ENCODE results near the gene GSK3A. TPM values are rescaled to one million over a fixed set of nuclear protein-coding genes. Genes with fewer than 3 reads are reported as not detected.
A peak's percentile ranks its signal among the peaks of the same experiment; 100 is the strongest.

The GSK3A gene
- total RNA-seq, 1 experiment from 2014 or later = 25.0 TPM

DNA sequence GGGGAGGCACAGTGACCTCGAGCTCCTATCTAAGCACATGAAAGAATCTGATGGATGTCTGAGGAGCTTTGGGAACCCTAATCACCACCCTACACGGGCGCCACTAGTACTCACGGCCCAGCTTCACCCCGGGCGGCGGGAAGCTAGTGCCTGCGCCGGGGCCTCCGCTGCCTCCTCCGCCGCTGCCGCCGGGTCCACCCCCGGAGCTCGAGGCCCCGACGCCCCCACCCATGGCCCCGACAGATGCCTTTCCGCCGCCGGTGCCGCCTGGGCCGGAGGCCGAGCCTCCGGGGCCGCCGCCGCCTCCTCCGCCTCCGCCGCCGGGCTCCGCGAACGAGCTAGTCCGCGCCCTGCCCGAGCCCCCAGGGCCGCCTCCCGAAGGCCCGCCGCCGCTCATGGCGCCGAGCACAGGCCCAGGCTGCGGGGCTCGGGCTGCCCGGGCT lies 312 bp downstream of the GSK3A start:
- H2AFZ ChIP-seq (ENCODE audit: low read length) = no peak overlapping the region
- peaks cover 4% of the 10 kb centered on the region for H3K4me1 ChIP-seq (ENCODE audit: insufficient read depth, low read length)
- peak overlapping the region; percentile 93 for H3K9ac ChIP-seq (ENCODE audit: low read length)
- intact Hi-C loops (cut with micrococcal nuclease) = loop anchor here (2.0 kb wide), 1 partner anchor 25 kb away; the partner anchor contains the start of gene DEDD2
- no peak overlapping the region for H3K27ac ChIP-seq (ENCODE audit: low read length)
- H4K20me1 ChIP-seq (ENCODE audit: low read length) = no peaks in the 10 kb centered on the region
- H3K27me3 ChIP-seq (ENCODE audit: low read length) = no peaks in the 10 kb centered on the region
- no peaks in the 10 kb centered on the region for H3K36me3 ChIP-seq (ENCODE audit: low read depth, low read length)
- BruUV-seq (replicated peaks) = no TSS peak
- peaks cover 44% of the 10 kb centered on the region for H3K79me2 ChIP-seq (ENCODE audit: low read length)
- no peaks in the 10 kb centered on the region for H3K9me2 ChIP-seq (replicated peaks; ENCODE audit: low read length)
- CTCF ChIA-PET = no interaction called here
- POLR2A ChIA-PET (ENCODE audit: unreplicated experiment) = interaction anchor here (0.5 to 0.7 kb wide), 3 partner anchors 24 to 161 kb away, joined by 3 to 4 read pairs (median 3); no protein-coding TSS in a partner anchor
- no peak for TF ChIP-seq CTCF (conservative IDR thresholded peaks at IDR 0.05; ENCODE audit: low read depth, low read length)
- TF ChIP-seq EZH2 (IDR thresholded peaks at IDR 0.05; ENCODE audit: low read length, unreplicated experiment) = no peak
- TF ChIP-seq EZH2phosphoT487 (IDR thresholded peaks at IDR 0.05; ENCODE audit: borderline replicate concordance, low read length) = no peak
- no peak for ATAC-seq
- H3F3A ChIP-seq (ENCODE audit: low read length, unreplicated experiment) = no peaks in the 10 kb centered on the region
- DNase-seq = no peak
- peak overlapping the region; percentile 94 for H3K4me2 ChIP-seq (ENCODE audit: low read length)
- peak overlapping the region; percentile 98 for H3K4me3 ChIP-seq (ENCODE audit: low read length)
- H3K9me3 ChIP-seq (ENCODE audit: low read length) = no peaks in the 10 kb centered on the region

DNA sequence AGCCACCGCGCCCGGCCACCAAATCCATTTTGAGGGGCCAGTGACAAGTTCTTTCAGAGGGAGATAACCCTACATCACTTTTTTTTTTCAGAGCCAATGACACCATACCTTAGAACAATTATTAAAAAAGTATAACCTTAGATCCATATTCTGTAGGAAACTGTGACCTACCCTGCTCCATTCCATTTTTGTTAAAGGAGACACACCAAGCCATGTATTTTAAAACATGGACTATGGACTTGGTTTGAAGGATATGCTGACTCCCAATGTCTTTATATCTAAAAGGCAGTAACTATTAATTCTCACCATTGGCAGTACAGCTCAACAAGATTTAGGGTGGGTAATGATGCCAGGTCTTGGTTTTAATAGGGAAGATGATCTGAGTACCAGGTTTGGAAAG lies 1.1 kb downstream of the GSK3A start:
- Histone ChIP-seq H3K4me3 (ENCODE audit: low read length) (peak overlapping the region; percentile 98), H3K9me2 (replicated peaks; ENCODE audit: low read length) (no peaks in the 10 kb centered on the region), H2AFZ (ENCODE audit: low read length) (no peak overlapping the region), H3K27ac (ENCODE audit: low read length) (no peak overlapping the region), H3K9ac (ENCODE audit: low read length) (peak overlapping the region; percentile 93), H3K79me2 (ENCODE audit: low read length) (peaks cover 44% of the 10 kb centered on the region), H3K9me3 (ENCODE audit: low read length) (no peaks in the 10 kb centered on the region), H4K20me1 (ENCODE audit: low read length) (no peaks in the 10 kb centered on the region), H3K4me1 (ENCODE audit: insufficient read depth, low read length) (peaks cover 4% of the 10 kb centered on the region), H3K36me3 (ENCODE audit: low read depth, low read length) (no peaks in the 10 kb centered on the region), H3F3A (ENCODE audit: low read length, unreplicated experiment) (no peaks in the 10 kb centered on the region), H3K4me2 (ENCODE audit: low read length) (peak overlapping the region; percentile 94), H3K27me3 (ENCODE audit: low read length) (no peaks in the 10 kb centered on the region)
- CTCF ChIA-PET = no interaction called here
- ATAC-seq (no peak), DNase-seq (no peak)
- intact Hi-C loops (cut with micrococcal nuclease) = no loop called here
- no peak for TF ChIP-seq EZH2phosphoT487 (IDR thresholded peaks at IDR 0.05; ENCODE audit: borderline replicate concordance, low read length)
- no peak for TF ChIP-seq EZH2 (IDR thresholded peaks at IDR 0.05; ENCODE audit: low read length, unreplicated experiment)
- no peak for TF ChIP-seq CTCF (conservative IDR thresholded peaks at IDR 0.05; ENCODE audit: low read depth, low read length)
- POLR2A ChIA-PET (ENCODE audit: unreplicated experiment) = no interaction called here
- BruUV-seq (replicated peaks) = no TSS peak

DNA sequence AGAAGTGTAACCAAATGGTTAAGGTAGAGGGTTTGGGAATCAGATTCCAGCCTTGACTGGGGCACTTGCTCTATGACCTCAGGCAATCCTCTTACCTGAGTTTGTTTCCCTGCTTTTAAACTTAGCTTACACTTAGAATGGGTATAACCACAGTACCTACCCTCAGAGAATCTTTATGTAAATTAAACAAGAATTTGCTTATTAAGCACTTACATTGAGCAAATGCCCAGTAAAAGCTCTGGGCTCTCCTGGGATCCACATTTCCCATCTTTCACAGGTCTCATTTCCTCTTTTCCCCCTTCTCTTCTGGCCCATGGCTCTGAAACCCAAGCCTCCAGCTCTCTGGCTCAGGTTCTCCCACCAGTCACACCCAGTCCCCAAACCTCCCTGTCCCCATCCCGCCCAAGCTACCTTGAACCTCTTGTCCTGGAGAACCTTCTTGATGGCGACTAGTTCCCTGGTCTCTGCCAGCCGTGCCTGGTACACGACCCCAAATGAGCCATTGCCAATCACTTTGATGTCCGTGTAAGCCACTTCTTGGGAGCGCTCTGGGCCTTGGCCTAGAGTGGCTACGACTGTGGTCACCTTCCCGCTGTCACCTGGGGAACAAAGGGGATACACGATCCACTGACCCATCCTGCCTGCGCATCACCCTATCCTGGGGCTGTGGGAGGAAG lies 2.7 kb downstream of the GSK3A start:
- no peak for DNase-seq
- Histone ChIP-seq H3K9me3 (ENCODE audit: low read length) (no peaks in the 10 kb centered on the region), H4K20me1 (ENCODE audit: low read length) (no peaks in the 10 kb centered on the region), H3K27me3 (ENCODE audit: low read length) (no peaks in the 10 kb centered on the region), H3K27ac (ENCODE audit: low read length) (no peak overlapping the region), H3K36me3 (ENCODE audit: low read depth, low read length) (no peaks in the 10 kb centered on the region; the same call in 1 of the 2 replicates), H3K4me2 (ENCODE audit: low read length) (no peak overlapping the region), H3K9ac (ENCODE audit: low read length) (no peak overlapping the region), H3K9me2 (replicated peaks; ENCODE audit: low read length) (no peaks in the 10 kb centered on the region), H3K4me3 (ENCODE audit: low read length) (no peak overlapping the region), H3K4me1 (ENCODE audit: insufficient read depth, low read length) (peaks cover 4% of the 10 kb centered on the region), H3F3A (ENCODE audit: low read length, unreplicated experiment) (no peaks in the 10 kb centered on the region), H2AFZ (ENCODE audit: low read length) (no peak overlapping the region), H3K79me2 (ENCODE audit: low read length) (peaks cover 44% of the 10 kb centered on the region)
- TF ChIP-seq CTCF (conservative IDR thresholded peaks at IDR 0.05; ENCODE audit: low read depth, low read length) = no peak
- no peak for TF ChIP-seq EZH2 (IDR thresholded peaks at IDR 0.05; ENCODE audit: low read length, unreplicated experiment)
- TF ChIP-seq EZH2phosphoT487 (IDR thresholded peaks at IDR 0.05; ENCODE audit: borderline replicate concordance, low read length) = no peak
- POLR2A ChIA-PET (ENCODE audit: unreplicated experiment) = no interaction called here
- intact Hi-C loops (cut with micrococcal nuclease) = no loop called here
- no peak for ATAC-seq
- CTCF ChIA-PET = interaction anchor here (0.5 kb wide), 1 partner anchor 202 kb away, joined by 15 read pairs; no protein-coding TSS in a partner anchor
- BruUV-seq (replicated peaks) = no TSS peak
